Activated CD4-positive, alpha-beta T cell treated with anti-CD3 and anti-CD28 coated beads for 36 hours (primary cell): ENCODE data around the gene GPR161. TPM values are rescaled to one million over a fixed set of nuclear protein-coding genes. Genes with fewer than 3 reads are reported as not detected.
"Not testable (repeated sequence)": the region's sequence is repeated elsewhere in the genome, so short reads cannot be mapped to it uniquely, and the experiment has no call there.

Source experiments
- ATAC-seq: fragments of 200-7000 bp; cut with Tn5 transposase; one replicate; pipeline ENCODE4 v1.10.0; 2021; ENCODE audit warnings: mild to moderate bottlenecking, moderate library complexity
- CTCF ChIA-PET: fragments of 350-600 bp; sonication (Branson Sonifier 250); formaldehyde crosslinking; loops from one replicate; lab custom pipeline; 2021; ENCODE audit warnings: antibody characterized with exemption; lab: Charles Lee
- POLR2A ChIA-PET: fragments of 350-600 bp; sonication (Branson Sonifier 250); formaldehyde crosslinking; loops from one replicate; lab custom pipeline; 2021; ENCODE audit warnings: antibody characterized with exemption, inconsistent platforms; lab: Charles Lee
- DNase-seq: peaks from one replicate; pipeline ENCODE4 v3.0.0-alpha.2; 2020
- H3K27ac Mint-ChIP-seq: one replicate; pipeline ENCODE4 v1.8.0; 2021; ENCODE audit warnings: mixed read lengths
- H3K27me3 Mint-ChIP-seq: one replicate; pipeline ENCODE4 v1.8.0; 2021; ENCODE audit warnings: mixed read lengths
- H3K36me3 Mint-ChIP-seq: one replicate; pipeline ENCODE4 v1.8.0; 2021; ENCODE audit warnings: low read depth, mixed read lengths
- H3K4me1 Mint-ChIP-seq: one replicate; pipeline ENCODE4 v1.8.0; 2021; ENCODE audit warnings: mixed read lengths
- H3K4me3 Mint-ChIP-seq: one replicate; pipeline ENCODE4 v1.8.0; 2021; ENCODE audit warnings: mild to moderate bottlenecking, moderate library complexity, mixed read lengths
- H3K9me3 Mint-ChIP-seq: one replicate; pipeline ENCODE4 v1.8.0; 2021; ENCODE audit warnings: low read depth, mixed read lengths
- intact Hi-C, 2 experiments: fragments of 100-400 bp; cut with DNase I in 1 of 2; cut with micrococcal nuclease in 1 of 2; formaldehyde crosslinking; loops; one replicate each; pipeline versions ENCODE4 v1.14.2 to v1.15.1; 2022 to 2024; cut with DNase I, micrococcal nuclease
- total RNA-seq, 2 experiments: library from RNA; stranded (reverse); gene quantifications; one replicate each; pipeline ENCODE4 v1.2.3, GENCODE V29; 2021

Gene GPR161
- total RNA-seq, 2 experiments from 2014 or later = 0.42 to 0.59 TPM

DNA sequence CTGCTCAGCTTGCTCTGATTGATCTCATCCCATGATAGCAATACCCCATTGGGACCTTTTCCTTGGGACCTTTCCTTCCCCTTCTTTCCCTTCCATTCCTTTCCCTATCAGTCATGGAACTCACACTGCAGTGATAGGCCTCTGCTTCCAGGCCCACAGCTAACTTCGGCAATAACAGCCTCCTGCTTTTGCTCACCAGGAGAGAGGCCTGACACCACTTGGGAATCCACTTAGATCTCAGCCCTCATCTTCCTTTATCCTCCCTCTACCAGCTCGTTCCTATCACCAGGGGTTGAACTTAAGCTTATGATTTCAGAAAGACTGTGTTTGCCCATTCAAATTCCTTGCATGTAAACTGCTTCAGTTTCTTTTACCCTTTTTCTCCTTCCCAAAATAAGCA, 31.1 kb upstream of the GPR161 start:
- intact Hi-C loops = no loop called here
- CTCF ChIA-PET = interaction anchor here (0.6 to 1.3 kb wide), 2 partner anchors 15 to 339 kb away, joined by 3 read pairs; no protein-coding TSS in a partner anchor
- H3K27ac Mint-ChIP-seq = no peak overlapping the region
- no peaks in the 10 kb centered on the region for H3K36me3 Mint-ChIP-seq
- DNase-seq (no peak), ATAC-seq (no peak)
- H3K27me3 Mint-ChIP-seq = peaks cover 6% of the 10 kb centered on the region
- no peaks in the 10 kb centered on the region for H3K9me3 Mint-ChIP-seq
- POLR2A ChIA-PET = no interaction called here
- no peak overlapping the region for H3K4me3 Mint-ChIP-seq
- no peaks in the 10 kb centered on the region for H3K4me1 Mint-ChIP-seq

DNA sequence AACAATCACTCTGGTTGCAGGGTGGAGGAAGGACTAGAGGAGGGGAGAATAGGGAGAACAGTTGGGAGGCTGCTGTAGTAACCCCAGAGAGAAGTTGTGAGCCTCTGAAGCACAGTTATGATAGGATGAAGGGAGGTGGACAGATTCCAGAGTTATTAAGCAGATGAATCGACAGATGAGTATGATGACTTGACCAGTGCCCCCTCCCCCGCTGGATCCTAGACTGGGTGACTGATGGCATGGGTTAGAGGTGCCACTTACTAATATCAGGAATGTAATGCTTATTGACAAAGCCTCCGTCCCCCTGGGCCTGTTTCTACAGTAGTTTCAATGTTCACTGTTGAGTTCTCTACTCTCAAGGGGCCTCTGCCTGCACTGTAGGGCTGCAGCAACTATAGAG, 28.0 kb upstream of the GPR161 start:
- Mint-ChIP-seq H3K9me3 (peaks cover 12% of the 10 kb centered on the region), H3K27me3 (peaks cover 18% of the 10 kb centered on the region), H3K36me3 (no peaks in the 10 kb centered on the region), H3K27ac (no peak overlapping the region), H3K4me3 (no peak overlapping the region), H3K4me1 (no peaks in the 10 kb centered on the region)
- CTCF ChIA-PET = no interaction called here
- intact Hi-C loops = no loop called here
- POLR2A ChIA-PET = interaction anchor here (0.5 kb wide), 1 partner anchor 50 kb away, joined by 8 read pairs; no protein-coding TSS in a partner anchor
- no peak for ATAC-seq
- DNase-seq = no peak

DNA sequence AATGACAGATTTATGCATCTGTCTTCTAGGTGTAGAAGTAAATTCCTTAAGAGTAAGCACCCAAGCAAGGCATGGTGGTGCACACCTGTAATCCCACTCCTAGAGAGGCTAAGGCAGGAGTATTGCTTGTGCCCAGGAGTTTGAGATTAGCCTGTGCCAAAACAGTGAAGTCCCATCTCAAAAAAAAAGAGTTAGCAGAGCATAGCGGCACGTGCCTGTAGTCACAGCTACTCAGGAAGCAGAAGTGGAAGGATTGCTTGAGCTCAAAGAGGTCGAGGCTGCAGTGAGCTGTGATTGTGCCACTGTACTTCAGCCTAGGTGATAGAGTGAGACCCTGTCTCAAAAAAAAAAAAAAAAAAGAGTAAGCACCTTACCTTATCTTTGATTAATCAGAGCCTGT, 26.9 kb upstream of the GPR161 start:
- Mint-ChIP-seq H3K4me1 (no peaks in the 10 kb centered on the region), H3K27me3 (peaks cover 20% of the 10 kb centered on the region), H3K4me3 (no peak overlapping the region), H3K9me3 (peaks cover 14% of the 10 kb centered on the region), H3K36me3 (no peaks in the 10 kb centered on the region), H3K27ac (no peak overlapping the region)
- DNase-seq (no peak), ATAC-seq (no peak)
- ChIA-PET CTCF (interaction anchor here (0.6 kb wide), 1 partner anchor 680 kb away, joined by 3 read pairs; no protein-coding TSS in a partner anchor), POLR2A (no interaction called here)
- intact Hi-C loops = no loop called here

DNA sequence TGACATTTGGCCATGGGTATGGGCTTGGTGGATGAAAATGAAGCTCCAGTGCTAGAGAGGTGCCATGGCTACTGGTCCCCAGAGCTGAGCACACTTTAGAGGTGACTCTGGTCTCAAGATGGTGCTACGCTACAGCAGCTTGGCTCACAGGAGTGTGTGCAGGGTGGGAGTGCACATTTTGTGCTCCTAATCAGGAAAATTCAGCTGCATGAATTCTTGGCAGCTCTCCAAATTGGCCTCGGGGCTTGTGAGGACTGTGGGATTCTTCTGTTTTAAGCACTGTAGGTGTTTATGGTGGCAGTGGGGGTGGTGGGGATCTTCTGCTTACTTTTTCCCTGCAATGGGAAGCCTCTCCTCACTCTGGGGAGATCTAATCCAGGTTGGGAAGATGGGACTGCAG, 24.7 kb upstream of the GPR161 start:
- POLR2A ChIA-PET = no interaction called here

DNA sequence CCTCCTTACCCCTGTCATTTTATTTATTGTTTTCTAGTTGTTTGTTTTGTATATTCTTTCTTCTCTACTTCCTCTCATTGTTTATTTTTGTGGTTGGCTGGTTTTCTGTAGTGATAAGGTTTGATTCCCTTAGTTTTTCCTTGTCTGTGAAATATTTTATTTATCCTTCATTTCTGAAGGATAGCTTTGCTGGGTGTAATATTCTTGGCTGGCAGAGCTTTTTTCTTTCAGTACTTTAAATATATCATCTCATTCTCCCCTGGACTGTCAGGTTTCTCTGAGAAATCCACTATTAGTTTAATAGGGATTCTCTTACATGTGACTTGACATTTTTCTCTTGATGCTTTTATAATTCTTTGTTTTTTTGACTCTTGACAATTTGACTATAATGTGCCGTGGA, 23.2 kb upstream of the GPR161 start:
- peaks cover 28% of the 10 kb centered on the region for H3K9me3 Mint-ChIP-seq
- DNase-seq = no peak
- ChIA-PET POLR2A (no interaction called here), CTCF (interaction anchor here (0.6 to 1.7 kb wide), 3 partner anchors 14 to 420 kb away, joined by 3 to 9 read pairs (median 3); no protein-coding TSS in a partner anchor)
- no peak for ATAC-seq
- H3K4me1 Mint-ChIP-seq = no peaks in the 10 kb centered on the region
- peaks cover 17% of the 10 kb centered on the region for H3K27me3 Mint-ChIP-seq
- no peak overlapping the region for H3K4me3 Mint-ChIP-seq
- H3K36me3 Mint-ChIP-seq = no peaks in the 10 kb centered on the region
- intact Hi-C loops = no loop called here
- no peak overlapping the region for H3K27ac Mint-ChIP-seq

More for the DNA sequence above, 24.7 kb upstream of the GPR161 start:
- no peak overlapping the region for H3K27ac Mint-ChIP-seq
- CTCF ChIA-PET = no interaction called here
- no peaks in the 10 kb centered on the region for H3K4me1 Mint-ChIP-seq
- H3K36me3 Mint-ChIP-seq = no peaks in the 10 kb centered on the region
- peaks cover 28% of the 10 kb centered on the region for H3K9me3 Mint-ChIP-seq
- no peak for ATAC-seq
- intact Hi-C loops = no loop called here
- DNase-seq = no peak
- peaks cover 19% of the 10 kb centered on the region for H3K27me3 Mint-ChIP-seq
- no peak overlapping the region for H3K4me3 Mint-ChIP-seq

DNA sequence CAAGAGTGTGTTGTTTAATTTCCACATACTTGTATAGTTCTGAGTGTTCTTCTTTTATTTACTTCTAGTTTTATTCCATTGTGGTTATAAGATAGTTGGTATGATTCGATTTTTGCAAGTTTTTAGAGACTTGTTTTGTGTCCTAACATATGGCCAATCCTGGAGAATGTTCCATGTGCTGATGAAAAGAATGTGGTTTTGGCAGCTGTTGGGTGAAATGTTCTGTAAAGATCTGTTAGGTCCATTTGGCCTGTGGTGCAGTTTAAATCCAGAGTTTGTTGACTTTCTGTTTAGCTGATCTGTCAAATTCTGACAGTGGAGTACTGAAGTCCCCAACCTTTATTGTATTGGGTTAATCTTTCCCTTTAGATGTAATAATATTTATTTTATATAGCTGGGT, 22.5 kb upstream of the GPR161 start:
- DNase-seq (no peak), ATAC-seq (no peak)
- ChIA-PET CTCF (interaction anchor here (1.7 kb wide), 1 partner anchor 14 kb away, joined by 9 read pairs; no protein-coding TSS in a partner anchor), POLR2A (no interaction called here)
- Mint-ChIP-seq H3K27me3 (peaks cover 17% of the 10 kb centered on the region), H3K9me3 (peaks cover 28% of the 10 kb centered on the region), H3K4me3 (no peak overlapping the region), H3K4me1 (peaks cover 2% of the 10 kb centered on the region), H3K36me3 (no peaks in the 10 kb centered on the region), H3K27ac (no peak overlapping the region)
- intact Hi-C loops = no loop called here

DNA sequence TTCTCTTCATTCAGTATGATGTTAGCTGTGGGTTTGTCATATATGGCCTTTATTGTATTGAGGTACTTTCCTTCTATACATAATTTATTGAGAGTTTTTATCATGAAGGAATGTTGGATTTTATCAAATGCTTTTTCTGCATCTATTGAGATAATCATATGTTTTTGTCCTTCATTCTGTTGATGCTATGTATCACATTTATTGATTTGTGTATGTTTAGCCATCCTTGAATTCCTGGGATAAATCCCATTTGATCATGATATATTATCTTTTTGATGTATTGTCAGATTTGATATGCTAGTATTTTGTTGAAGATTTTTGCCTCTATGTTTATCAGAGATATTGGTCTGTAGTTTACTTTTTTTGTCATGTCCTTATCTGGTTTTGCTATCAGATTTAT, 20.9 kb upstream of the GPR161 start:
- DNase-seq (no peak), ATAC-seq (no peak)
- POLR2A ChIA-PET = no interaction called here
- H3K4me1 Mint-ChIP-seq = peaks cover 2% of the 10 kb centered on the region
- intact Hi-C loops = no loop called here
- H3K9me3 Mint-ChIP-seq = peaks cover 28% of the 10 kb centered on the region
- H3K27me3 Mint-ChIP-seq = peaks cover 15% of the 10 kb centered on the region
- no peaks in the 10 kb centered on the region for H3K36me3 Mint-ChIP-seq
- CTCF ChIA-PET = no interaction called here
- H3K27ac Mint-ChIP-seq = no peak overlapping the region
- H3K4me3 Mint-ChIP-seq = no peak overlapping the region

DNA sequence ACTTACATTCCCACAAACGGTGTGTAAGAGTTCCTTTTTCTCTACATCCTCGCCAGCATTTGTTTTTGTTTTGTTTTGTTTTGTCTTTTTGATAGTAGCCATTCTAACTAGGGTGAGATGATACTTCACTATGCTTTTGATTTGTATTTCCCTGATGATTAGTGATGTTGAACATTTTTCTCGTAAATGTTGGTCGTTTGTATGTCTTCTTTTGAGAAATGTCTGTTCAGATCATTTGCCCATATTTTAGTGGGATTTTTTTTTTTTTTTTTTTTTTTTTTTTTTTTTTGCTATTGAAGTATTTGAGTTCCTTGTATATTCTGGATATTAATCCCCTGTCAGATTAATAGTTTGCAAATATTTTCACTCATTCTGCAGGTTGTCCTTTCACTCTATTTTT, 19.2 kb upstream of the GPR161 start:
- no peak for ATAC-seq
- H3K27ac Mint-ChIP-seq = no peak overlapping the region

DNA sequence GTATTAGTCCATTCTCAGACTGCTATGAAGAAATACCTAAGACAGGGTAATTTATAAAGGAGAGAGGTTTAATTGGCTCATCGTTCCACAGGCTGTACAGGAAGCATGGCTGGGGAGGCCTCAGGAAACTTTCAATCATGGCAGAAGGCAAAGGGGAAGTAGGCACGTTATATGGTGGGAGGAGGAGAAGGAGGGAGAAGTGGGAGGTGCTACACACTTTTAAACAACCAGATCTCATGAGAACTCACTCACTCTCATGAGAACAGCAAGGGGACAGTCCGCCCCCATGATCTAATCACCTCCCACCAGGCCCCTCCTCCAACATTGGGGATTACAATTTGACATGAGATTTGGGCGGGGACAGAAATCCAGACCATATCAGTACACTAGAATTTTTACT, 18.0 kb upstream of the GPR161 start:
- H3K4me3 Mint-ChIP-seq, ATAC-seq, POLR2A ChIA-PET, CTCF ChIA-PET, H3K36me3 Mint-ChIP-seq, intact Hi-C loops, H3K27me3 Mint-ChIP-seq, H3K4me1 Mint-ChIP-seq, DNase-seq, H3K27ac Mint-ChIP-seq: not testable (repeated sequence)
- peaks cover 17% of the 10 kb centered on the region for H3K9me3 Mint-ChIP-seq

More for the DNA sequence above, 19.2 kb upstream of the GPR161 start:
- Mint-ChIP-seq H3K27me3 (peaks cover 5% of the 10 kb centered on the region), H3K36me3 (no peaks in the 10 kb centered on the region), H3K9me3 (peaks cover 25% of the 10 kb centered on the region), H3K4me1 (peaks cover 2% of the 10 kb centered on the region), H3K4me3 (no peak overlapping the region)
- intact Hi-C loops = no loop called here
- CTCF ChIA-PET = no interaction called here
- POLR2A ChIA-PET = no interaction called here
- DNase-seq = no peak

DNA sequence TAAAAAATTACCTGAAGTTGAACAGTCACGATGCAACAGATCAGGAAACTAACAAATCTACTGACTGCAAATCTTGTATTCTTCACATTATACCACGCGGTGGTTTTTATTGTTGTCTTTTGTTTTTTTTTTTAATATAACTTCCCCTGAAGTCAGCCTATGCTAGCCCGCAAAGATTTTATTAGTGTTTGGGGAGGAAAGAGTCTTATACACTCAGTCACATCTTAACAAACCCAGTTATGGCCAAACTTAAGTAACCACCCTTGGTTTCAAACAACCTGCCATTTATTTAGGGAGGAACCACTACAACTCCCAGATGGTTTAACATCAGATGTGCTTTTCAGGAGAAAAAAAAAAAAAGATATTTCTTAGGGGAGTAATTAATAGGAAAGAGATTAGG, 15.2 kb upstream of the GPR161 start:
- ATAC-seq = no peak
- no peak for DNase-seq
- ChIA-PET POLR2A (interaction anchor here (0.7 kb wide), 1 partner anchor 88 kb away, joined by 6 read pairs; no protein-coding TSS in a partner anchor), CTCF (no interaction called here)
- H3K4me1 Mint-ChIP-seq = peaks cover 8% of the 10 kb centered on the region
- intact Hi-C loops = no loop called here
- no peaks in the 10 kb centered on the region for H3K36me3 Mint-ChIP-seq
- H3K9me3 Mint-ChIP-seq = no peaks in the 10 kb centered on the region
- no peaks in the 10 kb centered on the region for H3K27me3 Mint-ChIP-seq
- no peak overlapping the region for H3K4me3 Mint-ChIP-seq
- no peak overlapping the region for H3K27ac Mint-ChIP-seq

DNA sequence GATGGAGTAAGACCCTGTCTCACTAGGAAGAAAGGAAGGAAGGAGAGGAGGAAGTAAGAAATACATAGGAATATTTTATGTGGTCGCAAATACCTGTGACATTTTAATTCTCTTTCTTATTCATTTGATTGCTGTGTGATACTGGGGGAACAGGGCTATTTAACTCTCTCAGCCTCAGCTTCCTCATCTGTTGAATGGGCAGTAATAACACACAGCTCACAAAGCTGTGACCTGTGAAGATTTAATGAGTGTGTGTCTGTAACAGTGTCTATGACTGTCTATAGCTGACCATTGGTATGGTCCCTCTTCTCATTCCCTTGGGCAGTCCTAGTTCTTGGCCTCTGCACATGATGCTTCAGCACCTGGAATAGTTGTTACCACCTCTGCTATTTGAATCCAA, 13.6 kb upstream of the GPR161 start:
- Mint-ChIP-seq H3K27ac (no peak overlapping the region), H3K4me1 (peaks cover 14% of the 10 kb centered on the region), H3K4me3 (no peak overlapping the region), H3K36me3 (no peaks in the 10 kb centered on the region), H3K27me3 (no peaks in the 10 kb centered on the region), H3K9me3 (no peaks in the 10 kb centered on the region)
- intact Hi-C loops = no loop called here
- ATAC-seq (no peak), DNase-seq (no peak)
- CTCF ChIA-PET = no interaction called here
- POLR2A ChIA-PET = no interaction called here

DNA sequence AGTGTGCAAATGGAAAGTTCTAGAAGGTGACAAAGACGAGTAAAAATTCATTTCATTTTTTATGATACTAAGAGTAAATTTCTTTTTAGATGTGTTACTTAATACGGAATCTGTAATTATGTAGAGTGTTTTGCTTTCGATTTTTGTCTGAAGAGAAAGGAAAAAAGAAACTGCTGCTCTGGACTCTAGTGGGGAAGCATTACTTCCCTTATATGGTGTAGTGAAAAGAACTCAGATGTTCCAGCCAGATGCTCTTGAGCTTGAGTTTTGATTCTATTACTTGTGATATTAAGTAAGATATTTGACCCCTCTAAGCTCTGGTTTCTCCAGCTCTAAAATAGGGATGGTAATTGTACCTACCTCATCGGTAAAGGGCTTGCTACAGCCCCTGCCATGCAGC, 12.2 kb upstream of the GPR161 start:
- H3K27me3 Mint-ChIP-seq = no peaks in the 10 kb centered on the region
- no peak overlapping the region for H3K27ac Mint-ChIP-seq
- no peaks in the 10 kb centered on the region for H3K36me3 Mint-ChIP-seq
- DNase-seq (no peak), ATAC-seq (peak; percentile 31)
- no peak overlapping the region for H3K4me3 Mint-ChIP-seq
- ChIA-PET POLR2A (no interaction called here), CTCF (interaction anchor here (1.0 kb wide), 1 partner anchor 66 kb away, joined by 4 read pairs; no protein-coding TSS in a partner anchor)
- H3K9me3 Mint-ChIP-seq = no peaks in the 10 kb centered on the region
- intact Hi-C loops = no loop called here
- peaks cover 12% of the 10 kb centered on the region for H3K4me1 Mint-ChIP-seq
